NCI-H1436 (cell line): ENCODE data around the gene INO80B.
"Not testable (repeated sequence)": the region's sequence is repeated elsewhere in the genome, so short reads cannot be mapped to it uniquely, and the experiment has no call there.

Experiments used
- DNase-seq: peaks from one replicate; lab custom pipeline; 2025; lab: John Stamatoyannopoulos, UW

The INO80B gene

GRCh38 chr2:74481961-74482800 is 27.3 kb downstream of the INO80B start:
- DNase-seq: no peak

GRCh38 chr2:74482801-74483674 is 28.2 kb downstream of the INO80B start, which contains the start of the genes CCDC142 and TTC31:
CCDC142 (minus strand) TSS chr2:74482998; CDS start chr2:74482837, 161 bp downstream.
TTC31 (plus strand) TSS chr2:74483081; CDS start chr2:74483096, 15 bp downstream.
- DNase-seq: peak; percentile 92

GRCh38 chr2:74483675-74484164 is 28.8 kb downstream of the INO80B start:
- not testable (repeated sequence) for DNase-seq

- DNase-seq: no peak
Observed at GRCh38 chr2:74486141-74486540, 31.3 kb downstream of the INO80B start.

- no peak for DNase-seq
Observed at GRCh38 chr2:74488643-74489481, 34.0 kb downstream of the INO80B start.

- DNase-seq: no peak
Observed at GRCh38 chr2:74489906-74490305, 35.0 kb downstream of the INO80B start.

GRCh38 chr2:74491648-74492544 is 37.0 kb downstream of the INO80B start:
- DNase-seq: no peak

GRCh38 chr2:74493546-74493945 is 38.7 kb downstream of the INO80B start:
- no peak for DNase-seq

GRCh38 chr2:74495440-74495839 is 40.6 kb downstream of the INO80B start:
- DNase-seq: no peak

- no peak for DNase-seq
Observed at GRCh38 chr2:74496997-74497776, 42.3 kb downstream of the INO80B start.

- DNase-seq: no peak
Observed at GRCh38 chr2:74497777-74498499, 43.1 kb downstream of the INO80B start.

GRCh38 chr2:74498500-74499266 is 43.8 kb downstream of the INO80B start:
- DNase-seq: no peak

GRCh38 chr2:74499267-74499939 is 44.5 kb downstream of the INO80B start, which contains the start of gene LBX2:
LBX2 (minus strand) TSS chr2:74499603; CDS start chr2:74499537, 66 bp downstream.
- DNase-seq: no peak

- DNase-seq: no peak
Observed at GRCh38 chr2:74499940-74500577, 45.2 kb downstream of the INO80B start.

GRCh38 chr2:74500578-74500946 is 45.7 kb downstream of the INO80B start:
- DNase-seq: no peak

- no peak for DNase-seq
Observed at GRCh38 chr2:74501335-74502071, 46.6 kb downstream of the INO80B start.
